HepG2 (cell line): ENCODE data around the gene NDUFB8. TPM values are rescaled to one million over a fixed set of nuclear protein-coding genes. Genes with fewer than 3 reads are reported as not detected.
A peak's percentile ranks its signal among the peaks of the same experiment; 100 is the strongest.

Experiments used
- ATAC-seq: fragments of 200-7000 bp; cut with Tn5 transposase; 3 replicates; pipeline ENCODE4 v1.9.1; 2020; ENCODE audit warnings: mild to moderate bottlenecking, moderate library complexity
- BruUV-seq: library from RNA; stranded (reverse); fragments of 400-500 nt; replicated peaks from 2 replicates; lab custom pipeline; 2021; lab: Mats Ljungman, UMichigan
- CTCF ChIA-PET: fragments of 300-600 bp; formaldehyde crosslinking; extraction: SDS; loops from one replicate; lab custom pipeline; 2021; ENCODE audit warnings: low total read pairs, inconsistent platforms, low intra/inter-chr PET ratio; lab: Yijun Ruan, JAX
- POLR2A ChIA-PET: fragments of 350-600 bp; sonication (Branson Sonifier 250); formaldehyde crosslinking; loops from one replicate; lab custom pipeline; 2020; ENCODE audit warnings: antibody characterized with exemption, inconsistent platforms; lab: Yijun Ruan, JAX
- DNase-seq: peaks from one replicate; pipeline ENCODE4 v3.0.0-alpha.2; 2015; ENCODE audit warnings: low spot score
- FAIRE-seq: peaks from 3 replicates; lab custom pipeline; 2011; peaks lifted over from hg19 to GRCh38; lab: Jason Lieb, UNC
- H2AFZ ChIP-seq: one replicate; pipeline ENCODE4 v1.6.1; 2011; ENCODE audit warnings: low read length, inconsistent platforms
- H3K27ac ChIP-seq: fragments of 300-600 bp; 3 replicates; pipeline ENCODE4 v1.8.0; 2011; ENCODE audit warnings: mixed run types, mild to moderate bottlenecking, mixed read lengths, low read length, inconsistent platforms; ENCODE audit not compliant: insufficient read depth; ENCODE audit errors: extremely low read length
- H3K27me3 ChIP-seq, 2 experiments: fragments of 200-600 bp in 1 of 2; 2 replicates in 1 of 2; 3 replicates in 1 of 2; pipeline versions ENCODE4 v1.6.0 to v1.8.0; 2011; ENCODE audit warnings: low read length in 2 of 2, mild to moderate bottlenecking in 2 of 2, moderate library complexity in 2 of 2, inconsistent platforms in 1 of 2; ENCODE audit not compliant: insufficient read depth in 2 of 2, control insufficient read depth in 1 of 2
- H3K36me3 ChIP-seq, 2 experiments: fragments of 200-600 bp in 1 of 2; replicated peaks in 1 of 2; 2 replicates in 1 of 2; 3 replicates in 1 of 2; pipeline versions ENCODE4 v1.5.1 to v1.8.0; 2011; ENCODE audit warnings: low read length in 2 of 2, inconsistent platforms in 1 of 2; ENCODE audit not compliant: insufficient read depth in 2 of 2, control insufficient read depth in 1 of 2
- H3K4me1 ChIP-seq: 2 replicates; pipeline ENCODE4 v1.5.1; 2012; ENCODE audit warnings: low read length, inconsistent platforms; ENCODE audit not compliant: insufficient read depth
- H3K4me2 ChIP-seq: 2 replicates; pipeline ENCODE4 v1.6.0; 2011; ENCODE audit warnings: low read depth, low read length, inconsistent platforms
- H3K4me3 ChIP-seq, 3 experiments: fragments of 200-600 bp in 1 of 3; sonication (generic), shearing (Covaris generic) in 1 of 3; replicated peaks in 1 of 3; 2 replicates each; pipeline ENCODE4 v1.5.1; 2011 to 2016; ENCODE audit warnings: low read length in 3 of 3, inconsistent platforms in 2 of 3, low read depth in 2 of 3, mild to moderate bottlenecking in 2 of 3, control low read depth in 1 of 3, mixed read lengths in 1 of 3; ENCODE audit not compliant: insufficient read depth in 1 of 3
- H3K79me2 ChIP-seq: one replicate; pipeline ENCODE4 v1.6.1; 2011; ENCODE audit warnings: low read length, inconsistent platforms; ENCODE audit not compliant: insufficient read depth
- H3K9ac ChIP-seq: 2 replicates; pipeline ENCODE4 v1.6.0; 2011; ENCODE audit warnings: mild to moderate bottlenecking, low read depth, low read length, inconsistent platforms; ENCODE audit not compliant: insufficient read depth
- H3K9me3 ChIP-seq: 2 replicates; pipeline ENCODE4 v1.5.1; 2012; ENCODE audit warnings: mild to moderate bottlenecking, low read length
- H4K20me1 ChIP-seq: 2 replicates; pipeline ENCODE4 v1.6.0; 2011; ENCODE audit warnings: inconsistent platforms, mild to moderate bottlenecking, low read length, moderate library complexity; ENCODE audit not compliant: insufficient read depth
- BCL6 ChIP-seq: IDR thresholded peaks from 2 replicates; pipeline ENCODE4 v1.6.1; 2016; ENCODE audit warnings: missing genetic modification reagents, missing compliant biosample characterization
- ERF ChIP-seq: IDR thresholded peaks from 2 replicates; pipeline ENCODE4 v1.6.1; 2018; ENCODE audit warnings: missing biosample characterization, missing genetic modification reagents
- MEIS1 ChIP-seq: sonication (generic); formaldehyde crosslinking; IDR thresholded peaks from 2 replicates; pipeline ENCODE4 v1.9.0; 2021; ENCODE audit warnings: mild to moderate bottlenecking, missing genetic modification reagents, moderate library complexity, borderline replicate concordance
- NONO ChIP-seq, 2 experiments: fragments of 450-650 bp in 1 of 2; sonication (generic) in 1 of 2; formaldehyde crosslinking in 1 of 2; IDR thresholded peaks in 1 of 2; conservative IDR thresholded peaks in 1 of 2; 2 replicates each; pipeline versions ENCODE4 v1.6.1 to v1.8.0; 2017 to 2022; ENCODE audit warnings: mild to moderate bottlenecking in 1 of 2, missing genetic modification reagents in 1 of 2, moderate library complexity in 1 of 2
- NR2C2 ChIP-seq: sonication (generic); formaldehyde crosslinking; IDR thresholded peaks from 2 replicates; pipeline ENCODE4 v1.4.0; 2020; ENCODE audit warnings: missing genetic modification reagents, mild to moderate bottlenecking, moderate library complexity, borderline replicate concordance
- NR3C1 ChIP-seq: sonication (generic); formaldehyde crosslinking; IDR thresholded peaks from 2 replicates; pipeline ENCODE4 v1.4.0; 2020; ENCODE audit warnings: missing genetic modification reagents
- REL ChIP-seq: sonication (generic); formaldehyde crosslinking; conservative IDR thresholded peaks from 2 replicates; pipeline ENCODE4 v1.8.0; 2022; ENCODE audit warnings: mild to moderate bottlenecking, missing genetic modification reagents, moderate library complexity
- SMC3 ChIP-seq: IDR thresholded peaks from 2 replicates; pipeline ENCODE4 v1.6.1; 2011; ENCODE audit warnings: low read length, improper control_type of control experiment
- STAG1 ChIP-seq: sonication (generic); formaldehyde crosslinking; IDR thresholded peaks from 2 replicates; pipeline ENCODE4 v1.4.0; 2020; ENCODE audit warnings: missing genetic modification reagents
- ZEB1 ChIP-seq: IDR thresholded peaks from 2 replicates; pipeline ENCODE4 v1.6.1; 2012; ENCODE audit warnings: mild to moderate bottlenecking, low read depth, inconsistent platforms; ENCODE audit not compliant: insufficient replicate concordance
- ZNF556 ChIP-seq: sonication (generic); formaldehyde crosslinking; IDR thresholded peaks from 2 replicates; pipeline ENCODE4 v1.4.0; 2020; ENCODE audit warnings: mild to moderate bottlenecking, missing genetic modification reagents, borderline replicate concordance
- ZSCAN31 ChIP-seq: sonication (generic); formaldehyde crosslinking; IDR thresholded peaks from 2 replicates; pipeline ENCODE4 v1.5.0; 2020; ENCODE audit warnings: low read depth, mild to moderate bottlenecking, missing genetic modification reagents
- WGBS: methylation state at CpG from one replicate; pipeline ENCODE4 v1.1.6; 2017; ENCODE audit warnings: low lambda C conversion rate; 5-methylcytosine and 5-hydroxymethylcytosine counted together
- in situ Hi-C: cut with HindIII; loops from 2 replicates; pipeline ENCODE4 v1.10.0; 2017; ENCODE audit warnings: low pct_unique_long_range_greater_than_20kb; ENCODE audit not compliant: extremely low pct_ligation_motif_present
- intact Hi-C: fragments of 100-400 bp; cut with micrococcal nuclease; formaldehyde crosslinking; loops from one replicate; pipeline ENCODE4 v1.10.0; 2022; ENCODE audit not compliant: unreplicated experiment
- polyA plus RNA-seq, 8 experiments: library from polyadenylated mRNA; depleted of rRNA in 3 of 8; stranded (reverse) in 7 of 8; unstranded in 1 of 8; fragments of >200 nt; fragmentation: Illumina TruSeq in 4 of 8; extraction: Trizol in 4 of 8; gene quantifications; 2 replicates each; pipeline versions ENCODE4 v1.2.1 to v1.2.3, GENCODE V29; 2011 to 2016; ENCODE audit warnings: low read depth in 4 of 8, missing spikeins in 1 of 8, mixed read lengths in 1 of 8; ENCODE audit not compliant: insufficient read depth in 1 of 8
- total RNA-seq, 5 experiments: library from RNA; depleted of rRNA; stranded (reverse); fragments of >200 nt; fragmentation: Illumina TruSeq; extraction: Trizol; gene quantifications; 2 replicates each; pipeline ENCODE4 v1.2.3, GENCODE V29; 2016; ENCODE audit warnings: low read depth in 1 of 5
- TF ChIP-seq, protein P1 (sequence below): sonication (generic); formaldehyde crosslinking; IDR thresholded peaks from 2 replicates; pipeline ENCODE4 v1.5.0; 2020; ENCODE audit warnings: mild to moderate bottlenecking, missing genetic modification reagents, moderate library complexity
- TF ChIP-seq, protein P2 (sequence below): sonication (generic); formaldehyde crosslinking; conservative IDR thresholded peaks from 2 replicates; pipeline ENCODE4 v1.4.0; 2020; ENCODE audit warnings: missing genetic modification reagents
- TF ChIP-seq, protein P3 (sequence below): IDR thresholded peaks from 2 replicates; pipeline ENCODE4 v1.6.1; 2016; ENCODE audit warnings: low read depth

NDUFB8 gene
- total and polyA plus RNA-seq, 2 of the 13 experiments (the other 11 are each of a cell fraction or from before 2014, with no cell fraction given), result 210 to 216 TPM

DNA sequence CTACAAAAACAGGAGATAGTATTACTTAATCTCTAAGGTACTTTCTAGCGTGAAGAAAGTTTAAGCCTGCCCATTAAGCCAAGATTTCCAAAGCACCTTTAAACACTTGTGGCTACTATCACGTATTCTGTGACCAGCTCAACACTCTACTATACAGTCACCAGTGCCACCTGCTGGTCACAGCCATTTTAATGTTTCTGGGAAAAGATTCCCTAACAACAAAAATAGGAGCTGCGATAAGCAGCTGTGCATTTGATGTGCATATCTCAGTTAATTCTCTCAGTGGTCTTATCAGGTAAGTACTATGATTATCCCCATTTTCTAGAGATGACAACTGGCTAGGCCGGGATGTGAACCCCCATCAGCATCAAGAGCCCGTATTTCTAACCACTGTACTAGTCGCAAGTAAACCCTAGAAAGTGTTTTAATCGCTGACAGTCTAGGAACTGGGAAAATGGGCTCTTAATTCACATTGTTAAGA is 10.9 kb downstream of the NDUFB8 start:
- Histone ChIP-seq H3K4me3 (peak overlapping the region; percentile 41 to 78 (median 60); a peak in 5 of 6 replicates), H3K9ac (no peak overlapping the region), H3K36me3 (peaks cover 0 to 7% of the 10 kb centered on the region in 2 experiments; a peak in 1 of 5 replicates), H3K4me1 (peaks cover 14% of the 10 kb centered on the region), H3K27me3 (no peaks in the 10 kb centered on the region), H3K9me3 (no peaks in the 10 kb centered on the region), H4K20me1 (no peaks in the 10 kb centered on the region), H3K27ac (no peak overlapping the region), H3K4me2 (peak overlapping the region; percentile 86), H2AFZ (no peak overlapping the region), H3K79me2 (no peaks in the 10 kb centered on the region)
- ChIA-PET POLR2A (interaction anchor here (0.6 to 1.7 kb wide), 6 partner anchors 11 to 360 kb away, joined by 3 to 13 read pairs (median 4); partner anchors contain the start of genes HIF1AN, NDUFB8 and SCD), CTCF (interaction anchor here (1.3 to 3.4 kb wide), 4 partner anchors 36 to 215 kb away, joined by 3 to 32 read pairs (median 10); no protein-coding TSS in a partner anchor)
- in situ Hi-C loops, result no loop called here
- intact Hi-C loops, result loop anchor here (2.0 to 5.0 kb wide), 2 partner anchors 36 to 360 kb away; no protein-coding TSS in a partner anchor
- ATAC-seq, result peak; percentile 76
- FAIRE-seq, result peak; percentile 87
- BruUV-seq, result no TSS peak
- TF ChIP-seq MEIS1 (0 out of 2 replicates have a peak, but pooled peaks have one; percentile 15), SMC3 (peak; percentile 48), REL (CRISPR knock-in tag) (0 out of 2 replicates have a peak, but pooled peaks have one; percentile 32), ZSCAN31 (CRISPR knock-in tag) (no peak), NR3C1 (CRISPR knock-in tag) (no peak), BCL6 (CRISPR knock-in tag) (peak; percentile 4; the same call in 1 of the 2 replicates), NR2C2 (CRISPR knock-in tag) (no peak), NONO (IDR thresholded peaks at IDR 0.05) (no peak), NONO (CRISPR knock-in tag; conservative IDR thresholded peaks at IDR 0.05) (0 out of 2 replicates have a peak, but pooled peaks have one; percentile 5), ZEB1 (no peak), ERF (CRISPR knock-in tag) (peak; percentile 18; the same call in 1 of the 2 replicates), STAG1 (CRISPR knock-in tag) (peak; percentile 70), ZNF556 (CRISPR knock-in tag) (0 out of 2 replicates have a peak, but pooled peaks have one; percentile 5)
- TF ChIP-seq, protein P1, sequence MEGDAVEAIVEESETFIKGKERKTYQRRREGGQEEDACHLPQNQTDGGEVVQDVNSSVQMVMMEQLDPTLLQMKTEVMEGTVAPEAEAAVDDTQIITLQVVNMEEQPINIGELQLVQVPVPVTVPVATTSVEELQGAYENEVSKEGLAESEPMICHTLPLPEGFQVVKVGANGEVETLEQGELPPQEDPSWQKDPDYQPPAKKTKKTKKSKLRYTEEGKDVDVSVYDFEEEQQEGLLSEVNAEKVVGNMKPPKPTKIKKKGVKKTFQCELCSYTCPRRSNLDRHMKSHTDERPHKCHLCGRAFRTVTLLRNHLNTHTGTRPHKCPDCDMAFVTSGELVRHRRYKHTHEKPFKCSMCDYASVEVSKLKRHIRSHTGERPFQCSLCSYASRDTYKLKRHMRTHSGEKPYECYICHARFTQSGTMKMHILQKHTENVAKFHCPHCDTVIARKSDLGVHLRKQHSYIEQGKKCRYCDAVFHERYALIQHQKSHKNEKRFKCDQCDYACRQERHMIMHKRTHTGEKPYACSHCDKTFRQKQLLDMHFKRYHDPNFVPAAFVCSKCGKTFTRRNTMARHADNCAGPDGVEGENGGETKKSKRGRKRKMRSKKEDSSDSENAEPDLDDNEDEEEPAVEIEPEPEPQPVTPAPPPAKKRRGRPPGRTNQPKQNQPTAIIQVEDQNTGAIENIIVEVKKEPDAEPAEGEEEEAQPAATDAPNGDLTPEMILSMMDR, result peak; percentile 77
- TF ChIP-seq, protein P2, sequence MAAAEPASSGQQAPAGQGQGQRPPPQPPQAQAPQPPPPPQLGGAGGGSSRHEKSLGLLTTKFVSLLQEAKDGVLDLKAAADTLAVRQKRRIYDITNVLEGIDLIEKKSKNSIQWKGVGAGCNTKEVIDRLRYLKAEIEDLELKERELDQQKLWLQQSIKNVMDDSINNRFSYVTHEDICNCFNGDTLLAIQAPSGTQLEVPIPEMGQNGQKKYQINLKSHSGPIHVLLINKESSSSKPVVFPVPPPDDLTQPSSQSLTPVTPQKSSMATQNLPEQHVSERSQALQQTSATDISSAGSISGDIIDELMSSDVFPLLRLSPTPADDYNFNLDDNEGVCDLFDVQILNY, result no peak
- TF ChIP-seq, protein P3, sequence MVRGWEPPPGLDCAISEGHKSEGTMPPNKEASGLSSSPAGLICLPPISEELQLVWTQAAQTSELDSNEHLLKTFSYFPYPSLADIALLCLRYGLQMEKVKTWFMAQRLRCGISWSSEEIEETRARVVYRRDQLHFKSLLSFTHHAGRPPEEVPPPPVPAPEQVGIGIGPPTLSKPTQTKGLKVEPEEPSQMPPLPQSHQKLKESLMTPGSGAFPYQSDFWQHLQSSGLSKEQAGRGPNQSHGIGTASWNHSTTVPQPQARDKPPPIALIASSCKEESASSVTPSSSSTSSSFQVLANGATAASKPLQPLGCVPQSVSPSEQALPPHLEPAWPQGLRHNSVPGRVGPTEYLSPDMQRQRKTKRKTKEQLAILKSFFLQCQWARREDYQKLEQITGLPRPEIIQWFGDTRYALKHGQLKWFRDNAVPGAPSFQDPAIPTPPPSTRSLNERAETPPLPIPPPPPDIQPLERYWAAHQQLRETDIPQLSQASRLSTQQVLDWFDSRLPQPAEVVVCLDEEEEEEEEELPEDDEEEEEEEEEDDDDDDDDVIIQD (CRISPR knock-in tag), result peak; percentile 8; the same call in 1 of the 2 replicates
- 5% methylated on average over 7 of the region's 7 CpGs for WGBS
- peak; percentile 65 for DNase-seq
